HEK293T (cell line): ENCODE measurements around the gene IGF2BP3.

Experiments used
- CTCF ChIA-PET: fragments of 350-600 bp; formaldehyde crosslinking; extraction: SDS; loops from one replicate; lab custom pipeline; 2021; ENCODE audit warnings: antibody characterized with exemption, inconsistent platforms; lab: Yijun Ruan, JAX
- POLR2A ChIA-PET: fragments of 350-600 bp; formaldehyde crosslinking; extraction: SDS; loops from one replicate; lab custom pipeline; 2020; ENCODE audit warnings: antibody characterized with exemption, inconsistent platforms; lab: Yijun Ruan, JAX
- DNase-seq: peaks from one replicate; pipeline ENCODE4 v3.0.0; 2012; ENCODE audit warnings: mixed read lengths; ENCODE audit errors: extremely low spot score
- ARNT ChIP-seq: fragments of 450-650 bp; IDR thresholded peaks from 2 replicates; pipeline ENCODE4 v1.6.1; 2017; ENCODE audit warnings: mild to moderate bottlenecking
- BHLHE40 ChIP-seq: fragments of 450-650 bp; IDR thresholded peaks from 2 replicates; pipeline ENCODE4 v1.6.1; 2016; ENCODE audit warnings: mild to moderate bottlenecking, moderate library complexity, borderline replicate concordance
- CTBP1 ChIP-seq: fragments of 450-650 bp; IDR thresholded peaks from 2 replicates; pipeline ENCODE4 v1.6.1; 2016; ENCODE audit warnings: borderline replicate concordance
- ELF4 ChIP-seq: fragments of 450-650 bp; IDR thresholded peaks from 2 replicates; pipeline ENCODE4 v1.6.1; 2017; ENCODE audit warnings: antibody characterized with exemption
- FOXA1 ChIP-seq: fragments of 450-650 bp; IDR thresholded peaks from 2 replicates; pipeline ENCODE4 v1.6.1; 2016; ENCODE audit warnings: mild to moderate bottlenecking
- FOXK2 ChIP-seq: fragments of 450-650 bp; IDR thresholded peaks from 2 replicates; pipeline ENCODE4 v1.6.1; 2016; ENCODE audit warnings: mild to moderate bottlenecking
- FOXM1 ChIP-seq: fragments of 450-650 bp; IDR thresholded peaks from 2 replicates; pipeline ENCODE4 v1.6.1; 2017; ENCODE audit warnings: mild to moderate bottlenecking, borderline replicate concordance
- HDGF ChIP-seq: fragments of 450-650 bp; IDR thresholded peaks from 2 replicates; pipeline ENCODE4 v1.6.1; 2017; ENCODE audit warnings: antibody characterized with exemption, borderline replicate concordance
- L3MBTL2 ChIP-seq: fragments of 450-650 bp; conservative IDR thresholded peaks from 2 replicates; pipeline ENCODE4 v1.6.1; 2016; ENCODE audit warnings: mild to moderate bottlenecking
- LEF1 ChIP-seq: fragments of 450-650 bp; IDR thresholded peaks from 2 replicates; pipeline ENCODE4 v1.6.1; 2017; ENCODE audit warnings: mild to moderate bottlenecking, borderline replicate concordance
- NFRKB ChIP-seq: fragments of 450-650 bp; IDR thresholded peaks from 2 replicates; pipeline ENCODE4 v1.6.1; 2016; ENCODE audit warnings: mild to moderate bottlenecking, moderate library complexity
- PKNOX1 ChIP-seq: fragments of 450-650 bp; IDR thresholded peaks from 2 replicates; pipeline ENCODE4 v1.6.1; 2016
- SP1 ChIP-seq: fragments of 450-650 bp; IDR thresholded peaks from 2 replicates; pipeline ENCODE4 v1.6.1; 2017
- SUZ12 ChIP-seq: fragments of 450-650 bp; IDR thresholded peaks from 2 replicates; pipeline ENCODE4 v1.6.1; 2016; ENCODE audit warnings: mild to moderate bottlenecking
- TARDBP ChIP-seq: fragments of 450-650 bp; IDR thresholded peaks from 2 replicates; pipeline ENCODE4 v1.6.1; 2016
- ZNF384 ChIP-seq: fragments of 450-650 bp; IDR thresholded peaks from 2 replicates; pipeline ENCODE4 v1.6.1; 2016

IGF2BP3 gene

GRCh38 chr7:23476286-23477156 is 6.2 kb upstream of the IGF2BP3 start:
- TF ChIP-seq CTBP1: no peak
- 0 out of 2 replicates have a peak, but pooled peaks have one; percentile 20 for TF ChIP-seq NFRKB
- CTCF ChIA-PET: no interaction called here
- POLR2A ChIA-PET: no interaction called here
- DNase-seq: no peak

DNA sequence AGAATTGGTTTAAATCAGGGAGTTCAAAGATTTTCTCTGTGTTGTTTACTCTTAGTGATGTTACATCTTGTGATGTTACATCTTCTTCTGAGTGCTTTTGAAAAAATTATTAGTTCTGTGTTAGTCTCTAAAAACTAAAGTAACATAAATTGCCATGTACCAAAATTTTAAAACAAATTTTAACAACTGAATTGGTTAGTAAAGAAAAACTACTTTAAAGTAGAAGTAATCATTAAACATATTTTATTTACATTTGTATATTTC is 5.2 kb upstream of the IGF2BP3 start:
- DNase-seq: no peak

GRCh38 chr7:23474829-23475575 is 4.7 kb upstream of the IGF2BP3 start:
- ChIA-PET CTCF (interaction anchor here (0.7 kb wide), 2 partner anchors 201 to 1627 kb away, joined by 3 read pairs; no protein-coding TSS in a partner anchor), POLR2A (interaction anchor here (0.7 to 3.3 kb wide), 8 partner anchors 8 to 204 kb away, joined by 3 to 31 read pairs (median 4); no protein-coding TSS in a partner anchor)
- DNase-seq: no peak
- no peak for TF ChIP-seq CTBP1
- TF ChIP-seq L3MBTL2: 0 out of 2 replicates have a peak, but pooled peaks have one; percentile 41
- TF ChIP-seq FOXM1: no peak
- no peak for TF ChIP-seq ZNF384

More for the DNA sequence above, 5.2 kb upstream of the IGF2BP3 start:
- ChIA-PET CTCF (no interaction called here), POLR2A (interaction anchor here (1.5 to 3.3 kb wide), 3 partner anchors 22 to 55 kb away, joined by 6 to 31 read pairs (median 9); no protein-coding TSS in a partner anchor)
- TF ChIP-seq FOXM1: no peak
- TF ChIP-seq CTBP1: no peak
- no peak for TF ChIP-seq PKNOX1
- TF ChIP-seq ELF4: no peak
- no peak for TF ChIP-seq FOXA1
- no peak for TF ChIP-seq LEF1
- TF ChIP-seq NFRKB: no peak
- no peak for TF ChIP-seq L3MBTL2
- no peak for TF ChIP-seq SP1
- TF ChIP-seq TARDBP: no peak
- no peak for TF ChIP-seq ZNF384
- no peak for TF ChIP-seq FOXK2
- no peak for TF ChIP-seq ARNT
- TF ChIP-seq BHLHE40: no peak
- TF ChIP-seq HDGF: no peak
- no peak for TF ChIP-seq SUZ12

DNA sequence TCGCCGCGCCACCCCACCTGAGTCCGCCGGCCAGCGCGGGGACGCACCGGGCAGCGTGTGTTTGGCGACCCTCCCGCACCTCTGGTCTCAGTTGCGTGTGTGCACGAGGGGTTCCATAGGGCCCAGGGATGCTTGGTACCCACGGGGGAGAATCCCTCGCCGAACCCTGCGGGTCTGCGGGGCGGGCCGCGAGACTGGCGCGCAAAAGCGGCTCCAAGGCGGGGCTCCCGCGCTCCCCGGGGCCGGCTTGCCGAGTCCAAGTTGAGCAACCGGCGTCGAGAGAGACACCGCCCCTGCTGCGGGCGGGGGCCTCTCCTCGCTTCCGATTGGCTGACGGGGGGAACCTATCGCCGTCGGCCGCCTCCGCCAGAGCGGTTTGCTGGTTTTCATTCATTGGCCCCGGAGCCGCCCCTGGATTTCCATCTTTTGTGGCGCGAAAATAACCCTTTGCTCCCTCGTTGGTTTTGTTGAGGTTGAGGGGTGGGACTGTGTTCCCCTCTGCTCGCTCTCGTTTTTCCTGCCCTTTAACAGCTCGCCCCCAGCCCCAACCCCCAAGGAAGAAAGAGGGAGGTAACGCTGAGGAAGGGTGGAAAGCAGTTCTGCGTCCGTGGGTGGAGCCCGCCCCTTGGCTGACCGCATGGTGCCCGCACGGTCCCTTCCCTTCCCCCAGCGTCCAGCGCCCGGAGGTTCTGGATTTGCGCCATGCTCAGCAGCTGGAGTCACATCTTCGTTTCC is 4.0 kb upstream of the IGF2BP3 start:
- ChIA-PET CTCF (interaction anchor here (0.7 to 1.2 kb wide), 3 partner anchors 44 to 1628 kb away, joined by 3 to 5 read pairs (median 3); no protein-coding TSS in a partner anchor), POLR2A (interaction anchor here (0.7 to 3.3 kb wide), 8 partner anchors 9 to 203 kb away, joined by 3 to 31 read pairs (median 4); no protein-coding TSS in a partner anchor)
- TF ChIP-seq PKNOX1 (no peak), ARNT (no peak), L3MBTL2 (peak; percentile 89), ELF4 (no peak; the same call in 1 of the 2 replicates), TARDBP (no peak), FOXM1 (peak; percentile 66; the same call in 1 of the 2 replicates), SUZ12 (no peak), LEF1 (no peak), BHLHE40 (no peak), SP1 (no peak), FOXA1 (no peak), CTBP1 (no peak; the same call in 1 of the 2 replicates), ZNF384 (no peak), HDGF (no peak), FOXK2 (no peak), NFRKB (no peak)
- DNase-seq: peak; percentile 84

- TF ChIP-seq ZNF384: no peak
- TF ChIP-seq BHLHE40: no peak
- TF ChIP-seq LEF1: no peak
- no peak for TF ChIP-seq ARNT
- no peak for TF ChIP-seq HDGF
- peak; percentile 15 for DNase-seq
- ChIA-PET POLR2A (interaction anchor here (1.0 to 3.3 kb wide), 4 partner anchors 10 to 116 kb away, joined by 3 to 31 read pairs (median 6); no protein-coding TSS in a partner anchor), CTCF (interaction anchor here (1.2 to 1.3 kb wide), 2 partner anchors 10 to 43 kb away, joined by 4 to 5 read pairs; no protein-coding TSS in a partner anchor)
Measured at GRCh38 chr7:23473844-23474093, 3.5 kb upstream of the IGF2BP3 start.

GRCh38 chr7:23472956-23473843 is 2.9 kb upstream of the IGF2BP3 start:
- ChIA-PET POLR2A (interaction anchor here (0.6 to 3.3 kb wide), 7 partner anchors 10 to 124 kb away, joined by 3 to 31 read pairs (median 6); no protein-coding TSS in a partner anchor), CTCF (interaction anchor here (0.8 to 1.3 kb wide), 3 partner anchors 10 to 373 kb away, joined by 3 to 5 read pairs (median 4); no protein-coding TSS in a partner anchor)
- TF ChIP-seq FOXM1: no peak
- no peak for TF ChIP-seq SP1
- TF ChIP-seq SUZ12: no peak
- TF ChIP-seq HDGF: no peak
- TF ChIP-seq L3MBTL2: no peak
- no peak for TF ChIP-seq PKNOX1
- no peak for TF ChIP-seq TARDBP
- TF ChIP-seq NFRKB: no peak
- no peak for DNase-seq
